ENCODE data around the gene CTPS1.

The CTPS1 gene

DNA sequence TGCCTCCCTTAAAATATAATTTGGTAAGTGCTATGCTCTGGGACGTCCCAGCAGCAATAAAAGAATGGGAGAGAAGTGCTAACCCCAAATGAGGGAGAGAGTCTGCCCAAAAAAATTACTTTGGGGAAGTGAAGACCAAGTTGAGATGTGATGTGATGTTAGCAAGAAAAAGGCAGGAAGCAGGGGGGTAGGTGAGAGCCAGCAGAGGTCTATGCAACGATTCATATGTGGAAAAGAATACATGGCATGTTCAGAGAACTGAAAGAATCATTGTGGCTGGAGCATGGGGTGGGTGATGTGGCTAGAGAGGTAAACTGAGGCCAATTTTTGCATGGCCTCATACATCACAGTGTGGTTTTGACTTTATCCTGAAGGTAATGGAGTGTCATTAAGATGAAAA is 5.6 kb upstream of the CTPS1 start (continued):
- TF ChIP-seq, protein P1, sequence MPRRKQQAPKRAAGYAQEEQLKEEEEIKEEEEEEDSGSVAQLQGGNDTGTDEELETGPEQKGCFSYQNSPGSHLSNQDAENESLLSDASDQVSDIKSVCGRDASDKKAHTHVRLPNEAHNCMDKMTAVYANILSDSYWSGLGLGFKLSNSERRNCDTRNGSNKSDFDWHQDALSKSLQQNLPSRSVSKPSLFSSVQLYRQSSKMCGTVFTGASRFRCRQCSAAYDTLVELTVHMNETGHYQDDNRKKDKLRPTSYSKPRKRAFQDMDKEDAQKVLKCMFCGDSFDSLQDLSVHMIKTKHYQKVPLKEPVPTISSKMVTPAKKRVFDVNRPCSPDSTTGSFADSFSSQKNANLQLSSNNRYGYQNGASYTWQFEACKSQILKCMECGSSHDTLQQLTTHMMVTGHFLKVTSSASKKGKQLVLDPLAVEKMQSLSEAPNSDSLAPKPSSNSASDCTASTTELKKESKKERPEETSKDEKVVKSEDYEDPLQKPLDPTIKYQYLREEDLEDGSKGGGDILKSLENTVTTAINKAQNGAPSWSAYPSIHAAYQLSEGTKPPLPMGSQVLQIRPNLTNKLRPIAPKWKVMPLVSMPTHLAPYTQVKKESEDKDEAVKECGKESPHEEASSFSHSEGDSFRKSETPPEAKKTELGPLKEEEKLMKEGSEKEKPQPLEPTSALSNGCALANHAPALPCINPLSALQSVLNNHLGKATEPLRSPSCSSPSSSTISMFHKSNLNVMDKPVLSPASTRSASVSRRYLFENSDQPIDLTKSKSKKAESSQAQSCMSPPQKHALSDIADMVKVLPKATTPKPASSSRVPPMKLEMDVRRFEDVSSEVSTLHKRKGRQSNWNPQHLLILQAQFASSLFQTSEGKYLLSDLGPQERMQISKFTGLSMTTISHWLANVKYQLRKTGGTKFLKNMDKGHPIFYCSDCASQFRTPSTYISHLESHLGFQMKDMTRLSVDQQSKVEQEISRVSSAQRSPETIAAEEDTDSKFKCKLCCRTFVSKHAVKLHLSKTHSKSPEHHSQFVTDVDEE (CRISPR knock-in tag; IDR thresholded peaks at IDR 0.05) = no peak
- TF ChIP-seq ESRRG (CRISPR knock-in tag; IDR thresholded peaks at IDR 0.05) (no peak), GLIS3 (CRISPR knock-in tag; IDR thresholded peaks at IDR 0.05) (no peak), RARB (CRISPR knock-in tag; IDR thresholded peaks at IDR 0.05) (no peak), PPARA (CRISPR knock-in tag; IDR thresholded peaks at IDR 0.05; ENCODE audit: borderline replicate concordance) (no peak)

DNA sequence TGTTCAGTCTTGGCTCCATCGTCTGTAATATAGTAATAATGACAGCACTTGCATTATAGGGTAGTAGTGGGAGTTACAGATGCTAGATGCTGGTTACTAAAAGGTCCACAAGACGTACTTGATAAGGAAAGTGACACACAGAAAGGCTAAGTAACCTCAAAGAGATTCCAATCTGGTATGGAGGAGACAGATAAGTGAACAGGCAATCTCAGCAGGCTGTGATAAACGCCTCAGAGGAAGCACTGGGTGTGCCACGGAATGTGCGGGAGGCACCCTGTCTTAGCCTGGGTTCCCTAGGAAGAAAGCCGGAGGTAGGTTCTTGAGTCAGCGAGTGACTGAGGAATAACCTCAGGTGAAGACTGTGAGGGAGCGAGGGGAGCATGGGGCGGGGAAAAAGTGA is 4.6 kb upstream of the CTPS1 start:
- no peak for ATAC-seq

DNA sequence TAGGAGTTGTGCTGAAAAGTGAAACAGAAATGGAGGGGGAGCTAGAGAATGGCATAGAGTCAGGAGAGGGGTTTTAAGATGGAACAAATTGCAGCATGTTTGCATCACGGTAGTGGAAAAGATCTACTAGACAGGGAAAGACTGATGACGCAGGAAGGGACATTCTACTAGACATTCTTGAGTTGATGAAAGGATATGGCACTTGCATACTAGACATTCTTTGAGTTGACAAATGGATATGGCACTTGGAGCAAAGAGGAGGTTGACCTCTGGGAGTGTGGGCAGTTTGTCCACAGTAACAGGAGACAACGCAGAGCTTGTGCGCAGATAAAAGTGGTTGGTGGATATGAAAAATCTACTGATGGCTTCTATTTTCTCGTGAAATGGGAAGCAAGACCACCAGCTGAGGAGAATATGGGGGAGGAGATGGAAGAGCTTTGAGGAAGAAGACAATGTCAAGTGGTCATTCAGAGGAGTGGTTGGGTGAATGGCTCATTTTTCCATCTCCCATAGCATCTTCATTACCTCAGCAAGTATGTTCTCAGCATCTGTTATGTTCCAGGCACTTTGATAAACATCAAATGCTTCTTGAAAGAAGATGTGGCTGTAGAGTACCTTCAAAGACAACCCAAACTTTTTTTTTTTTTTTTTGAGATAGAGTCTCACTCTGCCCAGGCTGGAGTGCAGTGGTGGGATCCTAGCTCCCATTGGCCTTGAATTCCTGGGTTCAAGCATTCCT is 2.4 kb upstream of the CTPS1 start:
- peak; percentile 12; the same call in 2 of the 3 replicates for ATAC-seq
- no peak for TF ChIP-seq ARNTL (CRISPR knock-in tag; IDR thresholded peaks at IDR 0.05; ENCODE audit: borderline replicate concordance, low read depth)
- TF ChIP-seq, protein P2, sequence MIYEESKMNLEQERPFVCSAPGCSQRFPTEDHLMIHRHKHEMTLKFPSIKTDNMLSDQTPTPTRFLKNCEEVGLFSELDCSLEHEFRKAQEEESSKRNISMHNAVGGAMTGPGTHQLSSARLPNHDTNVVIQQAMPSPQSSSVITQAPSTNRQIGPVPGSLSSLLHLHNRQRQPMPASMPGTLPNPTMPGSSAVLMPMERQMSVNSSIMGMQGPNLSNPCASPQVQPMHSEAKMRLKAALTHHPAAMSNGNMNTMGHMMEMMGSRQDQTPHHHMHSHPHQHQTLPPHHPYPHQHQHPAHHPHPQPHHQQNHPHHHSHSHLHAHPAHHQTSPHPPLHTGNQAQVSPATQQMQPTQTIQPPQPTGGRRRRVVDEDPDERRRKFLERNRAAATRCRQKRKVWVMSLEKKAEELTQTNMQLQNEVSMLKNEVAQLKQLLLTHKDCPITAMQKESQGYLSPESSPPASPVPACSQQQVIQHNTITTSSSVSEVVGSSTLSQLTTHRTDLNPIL (CRISPR knock-in tag; IDR thresholded peaks at IDR 0.05; ENCODE audit: low read depth) = no peak
- TF ChIP-seq, protein P3, sequence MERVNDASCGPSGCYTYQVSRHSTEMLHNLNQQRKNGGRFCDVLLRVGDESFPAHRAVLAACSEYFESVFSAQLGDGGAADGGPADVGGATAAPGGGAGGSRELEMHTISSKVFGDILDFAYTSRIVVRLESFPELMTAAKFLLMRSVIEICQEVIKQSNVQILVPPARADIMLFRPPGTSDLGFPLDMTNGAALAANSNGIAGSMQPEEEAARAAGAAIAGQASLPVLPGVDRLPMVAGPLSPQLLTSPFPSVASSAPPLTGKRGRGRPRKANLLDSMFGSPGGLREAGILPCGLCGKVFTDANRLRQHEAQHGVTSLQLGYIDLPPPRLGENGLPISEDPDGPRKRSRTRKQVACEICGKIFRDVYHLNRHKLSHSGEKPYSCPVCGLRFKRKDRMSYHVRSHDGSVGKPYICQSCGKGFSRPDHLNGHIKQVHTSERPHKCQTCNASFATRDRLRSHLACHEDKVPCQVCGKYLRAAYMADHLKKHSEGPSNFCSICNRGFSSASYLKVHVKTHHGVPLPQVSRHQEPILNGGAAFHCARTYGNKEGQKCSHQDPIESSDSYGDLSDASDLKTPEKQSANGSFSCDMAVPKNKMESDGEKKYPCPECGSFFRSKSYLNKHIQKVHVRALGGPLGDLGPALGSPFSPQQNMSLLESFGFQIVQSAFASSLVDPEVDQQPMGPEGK (CRISPR knock-in tag; IDR thresholded peaks at IDR 0.05; ENCODE audit: borderline replicate concordance) = no peak
- no peak for TF ChIP-seq ISL1 (CRISPR knock-in tag; IDR thresholded peaks at IDR 0.05)
- no peak for TF ChIP-seq CSDC2 (CRISPR knock-in tag; IDR thresholded peaks at IDR 0.05)
- TF ChIP-seq RARB (CRISPR knock-in tag; IDR thresholded peaks at IDR 0.05) = no peak
- no peak for TF ChIP-seq OSR1 (CRISPR knock-in tag; IDR thresholded peaks at IDR 0.05)
- no peak for TF ChIP-seq TCF4 (CRISPR knock-in tag; IDR thresholded peaks at IDR 0.05; ENCODE audit: borderline replicate concordance)
- no peak for TF ChIP-seq ZFP30 (CRISPR knock-in tag; IDR thresholded peaks at IDR 0.05)
- TF ChIP-seq ZC3H10 (CRISPR knock-in tag; IDR thresholded peaks at IDR 0.05) = no peak
- no peak for TF ChIP-seq BACH2 (CRISPR knock-in tag; IDR thresholded peaks at IDR 0.05; ENCODE audit: borderline replicate concordance)

More for the DNA sequence above, 4.6 kb upstream of the CTPS1 start:
- no peak for TF ChIP-seq ZNF565 (CRISPR knock-in tag; conservative IDR thresholded peaks at IDR 0.05; ENCODE audit: low read depth)
- TF ChIP-seq, protein P4, sequence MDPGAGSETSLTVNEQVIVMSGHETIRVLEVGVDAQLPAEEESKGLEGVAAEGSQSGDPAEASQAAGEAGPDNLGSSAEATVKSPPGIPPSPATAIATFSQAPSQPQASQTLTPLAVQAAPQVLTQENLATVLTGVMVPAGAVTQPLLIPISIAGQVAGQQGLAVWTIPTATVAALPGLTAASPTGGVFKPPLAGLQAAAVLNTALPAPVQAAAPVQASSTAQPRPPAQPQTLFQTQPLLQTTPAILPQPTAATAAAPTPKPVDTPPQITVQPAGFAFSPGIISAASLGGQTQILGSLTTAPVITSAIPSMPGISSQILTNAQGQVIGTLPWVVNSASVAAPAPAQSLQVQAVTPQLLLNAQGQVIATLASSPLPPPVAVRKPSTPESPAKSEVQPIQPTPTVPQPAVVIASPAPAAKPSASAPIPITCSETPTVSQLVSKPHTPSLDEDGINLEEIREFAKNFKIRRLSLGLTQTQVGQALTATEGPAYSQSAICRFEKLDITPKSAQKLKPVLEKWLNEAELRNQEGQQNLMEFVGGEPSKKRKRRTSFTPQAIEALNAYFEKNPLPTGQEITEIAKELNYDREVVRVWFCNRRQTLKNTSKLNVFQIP (CRISPR knock-in tag; IDR thresholded peaks at IDR 0.05; ENCODE audit: borderline replicate concordance, low read depth) = no peak

DNA sequence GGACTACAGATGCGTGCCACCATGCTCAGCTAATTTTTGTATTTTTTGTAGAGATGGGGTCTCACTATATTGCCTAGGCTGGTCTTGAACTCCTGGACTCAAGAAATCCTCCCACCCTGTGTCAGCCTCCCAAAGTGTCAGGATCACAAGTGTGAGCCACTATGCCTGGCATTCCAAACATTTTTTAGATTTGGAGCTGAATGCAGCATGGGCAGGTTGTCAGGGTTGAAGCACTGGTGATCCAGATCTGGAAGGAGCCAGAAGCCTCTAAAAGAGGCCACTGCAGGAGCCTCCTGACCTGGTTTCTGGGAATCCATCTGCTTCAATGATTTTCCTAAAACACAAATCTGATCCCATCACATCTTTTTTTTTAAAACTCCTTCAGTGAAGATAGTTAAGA is 1.8 kb upstream of the CTPS1 start:
- TF ChIP-seq ZNF8 (CRISPR knock-in tag; IDR thresholded peaks at IDR 0.05) (no peak), BACH2 (CRISPR knock-in tag; IDR thresholded peaks at IDR 0.05; ENCODE audit: borderline replicate concordance) (no peak), TCF4 (CRISPR knock-in tag; IDR thresholded peaks at IDR 0.05; ENCODE audit: borderline replicate concordance) (no peak), TOX (CRISPR knock-in tag; IDR thresholded peaks at IDR 0.05; ENCODE audit: borderline replicate concordance) (no peak)
- TF ChIP-seq, protein P2 (CRISPR knock-in tag; IDR thresholded peaks at IDR 0.05; ENCODE audit: low read depth) = no peak
- TF ChIP-seq, protein P4 (CRISPR knock-in tag; IDR thresholded peaks at IDR 0.05; ENCODE audit: borderline replicate concordance, low read depth) = no peak
- TF ChIP-seq, protein P3 (CRISPR knock-in tag; IDR thresholded peaks at IDR 0.05; ENCODE audit: borderline replicate concordance) = no peak
- ATAC-seq = no peak

Data from SK-N-SH treated with all-trans-retinoic acid at 6 μM for 48 hours (cell line).